BLaER1 treated with 17β-estradiol and CSF1 and Interleukin-3, amounts not matched to agents 10 nM and 100 nM (cell line): ENCODE measurements around the gene DPEP1.

Source experiments
- H3K27ac ChIP-seq, 11 experiments: shearing (Covaris generic); formaldehyde crosslinking; 2 replicates each; pipeline ENCODE4 v1.8.1; 2022
- H3K27me3 ChIP-seq, 11 experiments: shearing (Covaris generic); formaldehyde crosslinking; 2 replicates each; pipeline ENCODE4 v1.8.1; 2022
- H3K36me3 ChIP-seq, 11 experiments: shearing (Covaris generic); formaldehyde crosslinking; 2 replicates each; pipeline ENCODE4 v1.8.1; 2022
- H3K4me1 ChIP-seq, 10 experiments: shearing (Covaris generic); formaldehyde crosslinking; 2 replicates each; pipeline ENCODE4 v1.8.1; 2022
- H3K4me2 ChIP-seq, 11 experiments: shearing (Covaris generic); formaldehyde crosslinking; 2 replicates each; pipeline ENCODE4 v1.8.1; 2022
- H3K4me3 ChIP-seq, 10 experiments: shearing (Covaris generic); formaldehyde crosslinking; 2 replicates each; pipeline ENCODE4 v1.8.1; 2022
- H3K9ac ChIP-seq, 11 experiments: shearing (Covaris generic); formaldehyde crosslinking; 2 replicates each; pipeline ENCODE4 v1.8.1; 2022
- H3K9me3 ChIP-seq, 11 experiments: shearing (Covaris generic); formaldehyde crosslinking; replicated peaks in 1 of 11; 2 replicates each; pipeline ENCODE4 v1.8.1; 2022
- H4K20me1 ChIP-seq, 11 experiments: shearing (Covaris generic); formaldehyde crosslinking; 2 replicates each; pipeline ENCODE4 v1.8.1; 2022
- Cebpa-rat ChIP-seq, 11 experiments: shearing (Covaris generic); IDR thresholded peaks; 2 replicates each; pipeline ENCODE4 v1.8.1; 2022

Gene DPEP1

GRCh38 chr16:89636663-89637062 is 23.2 kb downstream of the DPEP1 start:
- Histone ChIP-seq H3K4me1 (peaks cover 17 to 70% (median 58%) of the 10 kb centered on the region in 10 experiments), H4K20me1 (peaks cover 0 to 30% (median 5%) of the 10 kb centered on the region in 11 experiments; a peak in 8 of 22 replicates), H3K4me2 (peak overlapping the region; percentile 16 to 92 (median 79); a peak in 21 of 22 replicates), H3K4me3 (no peak overlapping the region), H3K27me3 (peaks cover 0 to 13% (median 0%) of the 10 kb centered on the region in 11 experiments; a peak in 7 of 22 replicates), H3K9me3 (peaks cover 4 to 20% (median 7%) of the 10 kb centered on the region in 11 experiments; a peak in 17 of 22 replicates), H3K36me3 (no peaks in the 10 kb centered on the region; a peak in 2 of 22 replicates), H3K9ac (peak overlapping the region in 4 of 11 experiments; percentile 4 to 47 (median 16); a peak in 4 of 22 replicates), H3K27ac (no peak overlapping the region)
- TF ChIP-seq Cebpa-rat (IDR thresholded peaks at IDR 0.05): no peak

DNA sequence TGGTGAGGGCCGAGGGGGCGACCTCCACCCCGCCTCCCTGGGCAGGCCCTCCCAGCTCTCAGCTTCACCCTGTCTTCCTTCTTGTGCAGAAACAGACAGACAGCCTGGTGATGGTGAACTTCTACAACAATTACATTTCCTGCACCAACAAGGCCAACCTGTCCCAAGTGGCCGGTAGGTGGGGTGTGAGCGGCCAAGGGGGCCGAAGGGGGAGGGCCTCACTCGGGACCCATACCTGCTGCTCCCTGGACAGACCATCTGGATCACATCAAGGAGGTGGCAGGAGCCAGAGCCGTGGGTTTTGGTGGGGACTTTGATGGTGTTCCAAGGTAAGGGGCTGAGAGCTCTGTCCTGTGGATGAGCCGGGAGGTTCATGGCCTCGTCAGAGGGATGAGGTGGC is 23.9 kb downstream of the DPEP1 start:
- Histone ChIP-seq H4K20me1 (peaks cover 0 to 30% (median 5%) of the 10 kb centered on the region in 11 experiments; a peak in 9 of 22 replicates), H3K4me2 (peak overlapping the region in 8 of 11 experiments; percentile 54 to 92 (median 85); a peak in 16 of 22 replicates), H3K4me1 (peaks cover 17 to 77% (median 64%) of the 10 kb centered on the region in 10 experiments), H3K9me3 (peaks cover 4 to 20% (median 7%) of the 10 kb centered on the region in 11 experiments; a peak in 17 of 22 replicates), H3K27ac (no peak overlapping the region), H3K36me3 (no peaks in the 10 kb centered on the region; a peak in 2 of 22 replicates), H3K9ac (no peak overlapping the region), H3K4me3 (no peak overlapping the region), H3K27me3 (peaks cover 0 to 13% (median 0%) of the 10 kb centered on the region in 11 experiments; a peak in 7 of 22 replicates)
- TF ChIP-seq Cebpa-rat (IDR thresholded peaks at IDR 0.05): no peak

GRCh38 chr16:89638455-89638854 is 25.0 kb downstream of the DPEP1 start:
- TF ChIP-seq Cebpa-rat (IDR thresholded peaks at IDR 0.05): no peak
- Histone ChIP-seq H3K36me3 (peaks cover 0 to under 1% (median 0%) of the 10 kb centered on the region in 11 experiments; a peak in 2 of 22 replicates), H3K4me2 (peak overlapping the region in 4 of 11 experiments; percentile 86 to 92 (median 91); a peak in 5 of 22 replicates), H3K4me3 (no peak overlapping the region), H4K20me1 (peaks cover 0 to 41% (median 5%) of the 10 kb centered on the region in 11 experiments; a peak in 10 of 22 replicates), H3K9ac (no peak overlapping the region), H3K27me3 (peaks cover 0 to 13% (median 0%) of the 10 kb centered on the region in 11 experiments; a peak in 7 of 22 replicates), H3K27ac (no peak overlapping the region), H3K9me3 (peaks cover 4 to 20% (median 7%) of the 10 kb centered on the region in 11 experiments; a peak in 17 of 22 replicates), H3K4me1 (peaks cover 17 to 80% (median 61%) of the 10 kb centered on the region in 10 experiments)

DNA sequence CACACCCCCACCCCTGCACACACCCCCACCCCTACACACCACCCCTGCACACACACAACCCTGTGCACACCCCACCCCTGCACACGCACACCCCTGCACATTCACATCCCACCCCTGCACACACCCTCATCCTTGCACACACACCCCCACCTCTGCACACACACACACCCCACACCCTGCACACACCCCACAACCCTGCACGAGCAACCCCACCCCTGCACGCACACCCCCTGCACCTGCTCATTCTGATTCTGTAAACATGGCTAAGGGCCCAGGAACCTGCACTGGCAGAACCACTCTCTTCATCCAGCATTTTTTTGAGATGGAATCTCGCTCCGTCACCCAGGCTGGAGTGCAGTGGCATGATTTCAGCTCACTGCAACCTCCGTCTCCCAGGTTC is 25.9 kb downstream of the DPEP1 start:
- Histone ChIP-seq H3K27me3 (peaks cover 0 to 13% (median 0%) of the 10 kb centered on the region in 11 experiments; a peak in 5 of 22 replicates), H3K36me3 (peaks cover 0 to 10% (median 6%) of the 10 kb centered on the region in 11 experiments; a peak in 15 of 22 replicates), H3K9ac (peak overlapping the region in 1 of 11 experiments; percentile 62; a peak in 1 of 22 replicates), H3K4me3 (no peak overlapping the region), H3K4me2 (peak overlapping the region in 9 of 11 experiments; percentile 79 to 97 (median 85); a peak in 15 of 22 replicates), H3K27ac (no peak overlapping the region), H4K20me1 (peaks cover 0 to 50% (median 8%) of the 10 kb centered on the region in 11 experiments; a peak in 13 of 22 replicates), H3K9me3 (peaks cover 3 to 12% (median 5%) of the 10 kb centered on the region in 11 experiments; a peak in 17 of 22 replicates), H3K4me1 (peaks cover 17 to 71% (median 56%) of the 10 kb centered on the region in 10 experiments)
- no peak for TF ChIP-seq Cebpa-rat (IDR thresholded peaks at IDR 0.05)

DNA sequence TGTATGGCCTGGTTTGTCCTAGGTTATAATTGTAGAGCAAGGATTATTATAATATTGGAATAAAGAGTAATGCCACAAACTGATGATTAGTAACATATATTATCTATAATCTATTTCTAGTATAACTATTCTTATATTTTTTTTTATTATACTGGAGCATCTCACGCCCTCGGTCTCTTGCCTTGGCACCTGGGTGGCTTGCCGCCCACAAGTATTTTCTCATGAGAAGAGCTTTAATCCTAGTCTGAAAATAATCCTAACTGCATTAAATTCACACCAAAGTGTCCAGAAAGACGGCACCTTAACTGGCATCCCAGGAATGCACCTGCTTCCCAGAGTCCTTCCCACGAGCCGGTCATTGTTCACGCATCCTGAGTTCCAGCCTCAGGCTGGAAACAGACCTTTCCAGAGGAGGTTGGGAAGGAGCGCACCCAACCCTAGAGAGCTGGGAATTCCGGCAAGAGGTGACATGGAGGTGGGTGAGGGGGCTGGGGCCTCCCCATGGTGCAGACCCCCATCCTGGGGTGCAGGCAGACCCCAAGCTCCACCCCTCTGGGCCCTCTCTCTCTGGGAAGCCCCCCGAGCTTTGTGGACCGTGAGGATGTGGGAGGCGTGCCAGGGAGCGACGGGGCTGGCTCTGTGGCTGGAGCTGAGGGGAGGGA is 28.1 kb downstream of the DPEP1 start:
- Histone ChIP-seq H3K4me1 (peaks cover 12 to 59% (median 45%) of the 10 kb centered on the region in 10 experiments), H3K27me3 (peaks cover 0 to 2% (median 0%) of the 10 kb centered on the region in 11 experiments; a peak in 3 of 22 replicates), H4K20me1 (peaks cover 0 to 70% (median 24%) of the 10 kb centered on the region in 11 experiments; a peak in 14 of 22 replicates), H3K36me3 (peaks cover 19 to 32% (median 28%) of the 10 kb centered on the region in 11 experiments), H3K4me2 (peak overlapping the region; percentile 79 to 97 (median 85); a peak in 21 of 22 replicates), H3K9me3 (no peaks in the 10 kb centered on the region), H3K4me3 (peak overlapping the region in 2 of 10 experiments; percentile 50 to 52; a peak in 2 of 20 replicates), H3K27ac (no peak overlapping the region), H3K9ac (peak overlapping the region in 3 of 11 experiments; percentile 24 to 70 (median 27); a peak in 3 of 22 replicates)
- no peak for TF ChIP-seq Cebpa-rat (IDR thresholded peaks at IDR 0.05)

DNA sequence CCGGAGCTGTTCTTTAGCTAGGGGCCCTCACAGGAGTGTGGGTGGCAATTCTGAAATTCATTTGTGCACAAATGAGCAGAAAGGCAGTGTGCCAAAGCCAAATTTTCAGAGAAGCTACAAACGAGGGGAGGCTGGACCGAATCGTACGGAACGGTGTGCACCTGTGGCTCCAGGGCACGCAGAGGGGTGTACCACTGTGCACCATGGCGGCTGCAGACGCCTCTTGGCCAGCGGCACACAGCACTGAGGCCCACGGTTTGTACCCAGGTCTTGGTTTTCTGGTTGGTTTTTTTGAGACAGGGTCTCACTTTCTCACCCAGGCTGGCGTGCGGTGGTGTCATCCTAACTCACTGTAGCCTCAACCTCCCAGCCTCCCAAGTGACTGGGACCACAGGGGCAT is 29.1 kb downstream of the DPEP1 start:
- Histone ChIP-seq H3K4me2 (peak overlapping the region in 2 of 11 experiments; percentile 7 to 93; a peak in 4 of 22 replicates), H3K4me1 (peaks cover 10 to 49% (median 35%) of the 10 kb centered on the region in 10 experiments), H3K27ac (no peak overlapping the region), H3K36me3 (peaks cover 25 to 40% (median 36%) of the 10 kb centered on the region in 11 experiments), H4K20me1 (peaks cover 4 to 68% (median 28%) of the 10 kb centered on the region in 11 experiments; a peak in 15 of 22 replicates), H3K9ac (peak overlapping the region in 3 of 11 experiments; percentile 15 to 40 (median 31); a peak in 3 of 22 replicates), H3K4me3 (no peak overlapping the region), H3K27me3 (no peaks in the 10 kb centered on the region), H3K9me3 (no peaks in the 10 kb centered on the region)
- no peak for TF ChIP-seq Cebpa-rat (IDR thresholded peaks at IDR 0.05)

- H3K4me2 ChIP-seq: no peak overlapping the region
- TF ChIP-seq Cebpa-rat (IDR thresholded peaks at IDR 0.05): no peak
- H3K27me3 ChIP-seq: no peaks in the 10 kb centered on the region
- H3K4me3 ChIP-seq: no peak overlapping the region
- peaks cover 10 to 41% (median 29%) of the 10 kb centered on the region in 10 experiments for H3K4me1 ChIP-seq
- peaks cover 30 to 47% (median 42%) of the 10 kb centered on the region in 11 experiments for H3K36me3 ChIP-seq
- H3K27ac ChIP-seq: no peak overlapping the region
- no peaks in the 10 kb centered on the region for H3K9me3 ChIP-seq
- no peak overlapping the region for H3K9ac ChIP-seq
- H4K20me1 ChIP-seq: peaks cover 3 to 66% (median 28%) of the 10 kb centered on the region in 11 experiments; a peak in 15 of 22 replicates
These were observed 30.4 kb downstream of the DPEP1 start for GRCh38 chr16:89643769-89644300.

- Histone ChIP-seq H3K4me3 (no peak overlapping the region), H3K4me2 (no peak overlapping the region), H3K27me3 (no peaks in the 10 kb centered on the region), H3K9ac (peak overlapping the region in 3 of 11 experiments; percentile 13 to 27 (median 18); a peak in 2 of 22 replicates), H3K27ac (no peak overlapping the region), H3K9me3 (no peaks in the 10 kb centered on the region), H3K4me1 (peaks cover 7 to 32% (median 22%) of the 10 kb centered on the region in 10 experiments), H4K20me1 (peaks cover 3 to 76% (median 36%) of the 10 kb centered on the region in 11 experiments; a peak in 17 of 22 replicates), H3K36me3 (peaks cover 35 to 54% (median 49%) of the 10 kb centered on the region in 11 experiments)
- no peak for TF ChIP-seq Cebpa-rat (IDR thresholded peaks at IDR 0.05)
These were observed 31.7 kb downstream of the DPEP1 start for GRCh38 chr16:89645122-89645521.
